Natural killer cell (primary cell): ENCODE measurements around the gene MOCOS. TPM values are rescaled to one million over a fixed set of nuclear protein-coding genes. Genes with fewer than 3 reads are reported as not detected.

Experiments
- ATAC-seq, 3 donors: fragments of 150-1000 bp in 2 of 3; fragments of 200-7000 bp in 1 of 3; cut with Tn5 transposase; 1 replicate in 1 of 3; 2 replicates in 2 of 3; pipeline ENCODE4 v1.10.0; 2021; ENCODE audit warnings: mild to moderate bottlenecking in 2 of 3, moderate library complexity in 2 of 3
- DNase-seq, 2 donors: peaks; one replicate each; pipeline versions ENCODE4 v3.0.0 to v3.0.0-alpha.2; 2013 to 2021; ENCODE audit warnings: mixed read lengths in 1 of 2
- H3K27ac ChIP-seq: one replicate; pipeline ENCODE4 v1.5.1; 2013; ENCODE audit warnings: mild to moderate bottlenecking, low read length
- H3K27me3 ChIP-seq: one replicate; pipeline ENCODE4 v1.6.1; 2013; ENCODE audit warnings: low read length; ENCODE audit not compliant: control insufficient read depth, insufficient read depth
- H3K36me3 ChIP-seq: one replicate; pipeline ENCODE4 v1.6.1; 2013; ENCODE audit warnings: low read length; ENCODE audit not compliant: control insufficient read depth, insufficient read depth
- H3K4me1 ChIP-seq: one replicate; pipeline ENCODE4 v1.6.1; 2013; ENCODE audit warnings: low read length; ENCODE audit not compliant: control insufficient read depth, insufficient read depth
- H3K4me3 ChIP-seq: one replicate; pipeline ENCODE4 v1.5.1; 2013; ENCODE audit warnings: low read length
- H3K9me3 ChIP-seq: one replicate; pipeline ENCODE4 v1.6.1; 2013; ENCODE audit warnings: low read length; ENCODE audit not compliant: control insufficient read depth, insufficient read depth
- H3K27ac Mint-ChIP-seq, 2 donors: one replicate each; pipeline ENCODE4 v1.8.0; 2022; ENCODE audit warnings: mild to moderate bottlenecking in 2 of 2, mixed read lengths in 2 of 2, moderate library complexity in 1 of 2
- H3K27me3 Mint-ChIP-seq, 2 donors: one replicate each; pipeline ENCODE4 v1.8.0; 2022; ENCODE audit warnings: low read depth in 2 of 2, mixed read lengths in 2 of 2
- H3K36me3 Mint-ChIP-seq: one replicate; pipeline ENCODE4 v1.8.0; 2022; ENCODE audit warnings: mixed read lengths
- H3K4me1 Mint-ChIP-seq, 2 donors: one replicate each; pipeline ENCODE4 v1.8.0; 2022; ENCODE audit warnings: mixed read lengths in 2 of 2
- H3K4me3 Mint-ChIP-seq: one replicate; pipeline ENCODE4 v1.8.0; 2022; ENCODE audit warnings: mild to moderate bottlenecking, moderate library complexity, mixed read lengths
- H3K9me3 Mint-ChIP-seq, 2 donors: one replicate each; pipeline ENCODE4 v1.8.0; 2022; ENCODE audit warnings: mixed read lengths in 2 of 2
- WGBS: methylation state at CpG from one replicate; pipeline ENCODE4 v1.1.7; 2013; ENCODE audit warnings: missing lambda C conversion rate; ENCODE audit not compliant: insufficient coverage; 5-methylcytosine and 5-hydroxymethylcytosine counted together
- intact Hi-C: fragments of 100-400 bp; cut with micrococcal nuclease; formaldehyde crosslinking; loops from one replicate; pipeline ENCODE4 v1.14.2; 2022
- total RNA-seq, 4 donors: library from RNA; stranded (reverse); fragments of 120-200 nt in 1 of 4; gene quantifications; one replicate each; pipeline versions ENCODE4 v1.2.3 to v1.2.4, GENCODE V29; 2013 to 2022
- TF ChIP-seq, protein P1 (sequence below): fragments of 200-600 bp; IDR thresholded peaks from one replicate; pipeline ENCODE4 v1.8.0; 2022; ENCODE audit warnings: antibody characterized with exemption

The MOCOS gene
- total RNA-seq, 3 donors from 2014 or later (not counting 1 experiment from before 2014, with no cell fraction given): 0.10 to 0.24 (median 0.16) TPM

- intact Hi-C loops: no loop called here
- Histone ChIP-seq H3K4me3 (peak overlapping the region; percentile 80), H3K4me1 (peaks cover 16% of the 10 kb centered on the region), H3K27ac (no peak overlapping the region), H3K27me3 (peaks cover 6% of the 10 kb centered on the region), H3K36me3 (no peaks in the 10 kb centered on the region), H3K9me3 (no peaks in the 10 kb centered on the region)
- Mint-ChIP-seq H3K27me3 (peaks cover 23 to 30% of the 10 kb centered on the region in 2 donors), H3K27ac (peak overlapping the region in 1 of 2 donors; percentile 16), H3K4me3 (peak overlapping the region; percentile 83), H3K9me3 (no peaks in the 10 kb centered on the region), H3K4me1 (peaks cover 7 to 13% of the 10 kb centered on the region in 2 donors), H3K36me3 (no peaks in the 10 kb centered on the region)
- TF ChIP-seq, protein P1, sequence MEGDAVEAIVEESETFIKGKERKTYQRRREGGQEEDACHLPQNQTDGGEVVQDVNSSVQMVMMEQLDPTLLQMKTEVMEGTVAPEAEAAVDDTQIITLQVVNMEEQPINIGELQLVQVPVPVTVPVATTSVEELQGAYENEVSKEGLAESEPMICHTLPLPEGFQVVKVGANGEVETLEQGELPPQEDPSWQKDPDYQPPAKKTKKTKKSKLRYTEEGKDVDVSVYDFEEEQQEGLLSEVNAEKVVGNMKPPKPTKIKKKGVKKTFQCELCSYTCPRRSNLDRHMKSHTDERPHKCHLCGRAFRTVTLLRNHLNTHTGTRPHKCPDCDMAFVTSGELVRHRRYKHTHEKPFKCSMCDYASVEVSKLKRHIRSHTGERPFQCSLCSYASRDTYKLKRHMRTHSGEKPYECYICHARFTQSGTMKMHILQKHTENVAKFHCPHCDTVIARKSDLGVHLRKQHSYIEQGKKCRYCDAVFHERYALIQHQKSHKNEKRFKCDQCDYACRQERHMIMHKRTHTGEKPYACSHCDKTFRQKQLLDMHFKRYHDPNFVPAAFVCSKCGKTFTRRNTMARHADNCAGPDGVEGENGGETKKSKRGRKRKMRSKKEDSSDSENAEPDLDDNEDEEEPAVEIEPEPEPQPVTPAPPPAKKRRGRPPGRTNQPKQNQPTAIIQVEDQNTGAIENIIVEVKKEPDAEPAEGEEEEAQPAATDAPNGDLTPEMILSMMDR: no peak
- DNase-seq: peak in 1 of 2 donors; percentile 32
- 50% methylated on average over 43 of the region's 43 CpGs for WGBS
- ATAC-seq: peak in 1 of 3 donors; percentile 21
These were observed 777 bp downstream of the MOCOS start for GRCh38 chr18:36187826-36188721.

DNA sequence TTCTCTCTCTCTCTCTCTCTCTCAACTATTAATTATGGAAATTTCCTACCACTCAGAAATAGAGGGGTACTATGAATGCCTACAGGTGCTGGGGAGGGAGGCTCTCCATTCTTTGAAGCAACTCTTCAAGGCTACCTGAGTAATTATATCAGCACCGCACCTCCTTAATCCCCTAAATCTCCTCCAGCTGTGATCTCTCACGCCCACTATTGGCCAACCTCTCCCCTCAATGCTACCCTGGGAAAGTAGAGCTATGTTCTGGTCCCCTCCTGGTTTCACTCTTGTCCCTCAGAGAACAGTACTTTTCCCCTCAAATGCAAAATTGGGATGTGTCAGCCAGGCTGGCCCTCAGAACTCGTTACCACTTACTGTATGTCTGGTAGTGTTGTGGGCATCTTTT is 1.6 kb downstream of the MOCOS start:
- 89% methylated on average over 3 of the region's 3 CpGs for WGBS
- no peak overlapping the region for H3K27ac Mint-ChIP-seq

GRCh38 chr18:36189486-36189885 is 2.2 kb downstream of the MOCOS start:
- Histone ChIP-seq H3K9me3 (no peaks in the 10 kb centered on the region), H3K4me3 (no peak overlapping the region), H3K4me1 (peaks cover 16% of the 10 kb centered on the region), H3K27me3 (peaks cover 6% of the 10 kb centered on the region), H3K27ac (no peak overlapping the region), H3K36me3 (no peaks in the 10 kb centered on the region)
- 93% methylated on average over 3 of the region's 4 CpGs for WGBS
- Mint-ChIP-seq H3K27ac (no peak overlapping the region), H3K9me3 (no peaks in the 10 kb centered on the region), H3K4me3 (peak overlapping the region; percentile 83), H3K27me3 (peaks cover 25 to 30% of the 10 kb centered on the region in 2 donors), H3K4me1 (peaks cover 7 to 13% of the 10 kb centered on the region in 2 donors), H3K36me3 (no peaks in the 10 kb centered on the region)
- no peak for DNase-seq
- no peak for ATAC-seq
- TF ChIP-seq, protein P1: no peak
- intact Hi-C loops: no loop called here

More for the DNA sequence above, 1.6 kb downstream of the MOCOS start:
- H3K4me1 ChIP-seq: peaks cover 16% of the 10 kb centered on the region
- Mint-ChIP-seq H3K36me3 (no peaks in the 10 kb centered on the region), H3K9me3 (no peaks in the 10 kb centered on the region), H3K4me1 (peaks cover 7 to 13% of the 10 kb centered on the region in 2 donors), H3K4me3 (peak overlapping the region; percentile 83), H3K27me3 (peaks cover 23 to 30% of the 10 kb centered on the region in 2 donors)
- no peaks in the 10 kb centered on the region for H3K36me3 ChIP-seq
- H3K4me3 ChIP-seq: no peak overlapping the region
- ATAC-seq (no peak), DNase-seq (no peak)
- TF ChIP-seq, protein P1: no peak
- H3K27me3 ChIP-seq: peaks cover 6% of the 10 kb centered on the region
- no peak overlapping the region for H3K27ac ChIP-seq
- no peaks in the 10 kb centered on the region for H3K9me3 ChIP-seq
- intact Hi-C loops: no loop called here
